ENCODE measurements around the gene KRTAP10-11.
"Not testable (repeated sequence)": the region's sequence is repeated elsewhere in the genome, so short reads cannot be mapped to it uniquely, and the experiment has no call there.

- not testable (repeated sequence) for TF ChIP-seq CTCF (IDR thresholded peaks at IDR 0.05; ENCODE audit: low read depth, low read length, poor library complexity, severe bottlenecking); EZH2phosphoT487 (IDR thresholded peaks at IDR 0.05; ENCODE audit: borderline replicate concordance, low read length)
These were observed 38.8 kb downstream of the KRTAP10-11 start for GRCh38 chr21:44685050-44685449.
